NCI-H1930 (cell line): ENCODE results near the gene FBXL13.
"Not testable (repeated sequence)": the region's sequence is repeated elsewhere in the genome, so short reads cannot be mapped to it uniquely, and the experiment has no call there.

Experiments
- DNase-seq, 2 experiments: peaks; one replicate each; lab custom pipeline; 2025; lab: John Stamatoyannopoulos, UW

FBXL13 gene

GRCh38 chr7:103079836-103080235 lies 5.2 kb upstream of the FBXL13 start:
- DNase-seq: no peak

- DNase-seq: not testable (repeated sequence)
These were observed 3.6 kb upstream of the FBXL13 start for GRCh38 chr7:103078226-103078625.

DNA sequence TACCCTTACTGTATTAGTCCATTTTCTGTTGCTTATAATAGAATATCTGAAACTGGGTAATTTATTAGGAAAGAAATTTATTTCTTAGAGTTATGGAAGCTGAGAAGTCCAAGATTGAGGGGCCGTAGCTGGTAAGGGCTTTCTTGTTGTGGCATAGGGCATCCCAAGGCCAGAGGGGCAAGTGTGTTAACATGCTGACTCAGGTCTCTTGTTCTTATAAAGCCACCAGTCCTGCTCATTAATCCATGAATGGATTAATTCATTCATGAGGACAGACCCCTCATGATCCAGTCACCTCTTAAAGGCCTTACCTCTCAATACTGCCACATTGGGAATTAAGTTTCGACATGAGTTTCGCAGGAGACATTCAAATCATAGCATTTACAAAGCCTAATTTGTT lies 2.7 kb upstream of the FBXL13 start:
- DNase-seq: no peak

DNA sequence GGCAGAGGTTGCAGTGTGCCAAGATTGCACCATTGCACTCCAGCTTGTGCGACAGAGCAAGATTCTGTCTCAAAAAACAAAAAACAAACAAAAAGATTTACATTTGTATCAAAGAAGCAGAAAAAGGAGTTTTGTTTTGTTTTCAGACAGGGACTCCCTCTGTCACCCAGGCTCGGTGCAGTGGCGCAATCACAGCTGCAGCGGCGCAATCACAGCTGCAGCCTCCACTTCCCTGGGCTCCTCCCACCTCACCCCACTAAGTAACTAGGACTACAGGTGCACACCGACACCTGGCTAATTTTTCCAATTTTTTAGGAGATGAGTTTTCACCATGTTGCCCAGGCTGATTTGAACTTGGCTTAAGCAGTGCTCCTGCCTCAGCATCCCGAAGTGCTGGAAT lies 2.2 kb upstream of the FBXL13 start:
- no peak for DNase-seq

DNA sequence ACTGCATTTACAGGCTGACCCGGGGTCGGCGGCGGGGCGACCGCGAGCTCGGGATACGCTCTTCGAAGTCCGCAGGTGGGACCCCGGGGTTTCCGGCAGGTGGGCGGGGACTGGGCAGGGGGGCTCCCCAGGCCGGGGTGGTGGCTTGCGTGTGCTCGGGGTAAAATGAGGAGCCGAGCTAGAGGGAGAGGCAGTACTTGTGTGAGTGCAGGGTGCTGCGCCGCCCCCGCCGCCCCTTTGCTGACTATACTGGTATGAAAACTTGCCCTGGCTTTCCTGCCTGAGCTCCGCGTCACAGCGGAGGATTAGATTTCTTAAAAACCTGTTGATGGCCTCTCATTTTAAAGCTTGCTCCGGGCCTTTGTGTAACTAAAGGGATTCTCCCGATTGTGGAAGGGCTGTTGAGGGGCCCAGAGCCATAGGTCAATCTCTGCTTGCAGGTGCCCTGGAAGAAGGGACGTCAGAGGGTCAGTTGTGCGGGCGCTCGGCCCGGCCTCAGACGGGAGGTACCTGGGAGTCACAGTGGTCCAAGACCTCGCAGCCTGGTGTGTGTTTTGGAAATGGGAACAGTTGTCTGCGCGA lies 832 bp upstream of the FBXL13 start:
- DNase-seq: peak; percentile 43 to 45

DNA sequence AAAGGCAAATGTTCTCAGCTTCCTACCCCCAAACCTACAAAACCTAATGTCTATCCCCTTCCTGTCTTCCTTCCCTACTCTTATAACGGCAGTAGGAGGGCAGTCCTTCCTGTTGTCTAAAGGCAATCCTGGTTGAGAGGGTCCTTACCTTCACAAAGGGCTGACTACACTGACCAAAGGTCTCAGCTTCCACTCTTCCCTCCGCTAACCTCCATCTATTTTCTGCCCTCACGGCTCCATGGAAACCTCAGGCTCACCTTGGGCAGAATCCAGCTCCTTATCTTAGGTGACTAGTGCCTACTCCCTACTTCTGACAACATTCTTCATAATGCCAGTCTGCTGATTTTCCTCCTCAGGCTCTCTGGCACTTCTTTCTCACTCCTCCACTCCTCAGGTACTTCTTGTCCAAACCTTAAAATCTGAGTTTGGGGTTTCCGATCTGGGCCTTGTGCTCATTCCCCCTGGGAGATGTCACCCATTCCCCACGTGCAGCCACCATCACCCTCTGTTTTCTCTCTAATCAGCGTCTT lies 542 bp downstream of the FBXL13 start:
- no peak for DNase-seq

DNA sequence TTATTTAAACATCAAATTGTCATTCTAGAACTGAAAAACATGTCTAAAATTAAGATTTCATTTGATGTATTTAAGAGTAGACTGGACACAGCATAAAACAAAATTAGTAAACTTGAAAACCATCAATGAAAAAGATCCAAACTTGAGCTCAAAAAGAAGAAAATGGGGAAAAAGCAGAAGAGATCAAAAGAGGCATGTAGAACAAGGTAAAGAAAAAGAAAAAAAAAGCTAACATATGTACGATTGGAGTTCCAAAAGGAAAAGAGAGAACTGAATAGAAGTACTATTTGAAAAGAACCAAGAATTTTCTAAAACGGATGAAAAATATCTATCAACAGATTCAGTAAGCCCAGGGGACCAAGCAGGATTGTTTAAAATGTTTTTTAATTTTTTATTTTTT lies 3.6 kb downstream of the FBXL13 start:
- no peak for DNase-seq

DNA sequence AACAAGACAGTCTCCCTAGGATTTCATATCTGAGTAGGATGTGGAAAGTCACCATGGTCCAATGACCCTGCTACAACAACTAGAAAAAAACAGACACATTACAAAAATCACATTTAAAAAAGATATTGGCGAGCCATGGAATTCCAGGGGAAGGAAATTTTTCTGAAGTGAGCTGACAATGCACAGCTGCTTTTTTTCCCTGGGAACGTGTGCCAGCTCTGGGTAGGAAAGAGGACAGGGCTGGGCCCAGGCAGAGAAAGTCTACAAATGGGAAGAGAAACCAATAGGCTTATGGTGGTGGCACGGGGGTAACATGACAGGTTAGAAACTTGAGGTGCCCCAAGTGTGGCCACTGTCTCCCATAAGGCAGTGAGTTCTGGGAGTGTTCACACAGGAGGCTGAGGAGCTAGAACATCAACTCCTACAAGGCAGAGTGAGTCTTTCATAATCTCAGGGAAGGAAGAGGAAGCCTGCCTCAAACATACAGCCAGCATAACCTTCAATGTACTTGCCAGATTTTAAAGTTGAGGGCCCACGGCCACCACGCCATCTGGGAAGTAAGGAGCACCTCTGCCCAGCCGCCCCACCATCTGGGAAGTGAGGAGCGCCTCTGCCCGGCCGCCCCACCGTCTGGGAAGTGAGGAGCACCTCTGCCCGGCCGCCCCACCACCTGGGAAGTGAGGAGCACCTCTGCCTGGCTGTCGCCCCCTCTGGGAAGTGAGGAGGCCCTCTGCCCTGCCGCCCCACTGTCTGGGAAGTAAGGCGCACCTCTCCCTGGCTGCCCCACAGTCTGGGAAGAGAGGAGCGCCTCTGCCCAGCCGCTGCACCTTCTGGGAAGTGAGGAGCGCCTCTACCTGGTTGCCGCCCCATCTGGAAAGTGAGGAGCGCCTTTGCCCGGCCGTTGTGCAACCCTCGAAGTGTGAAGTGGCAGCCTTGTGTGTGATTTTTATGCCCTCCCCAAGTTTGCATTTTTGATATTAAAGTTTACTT lies 5.9 kb downstream of the FBXL13 start:
- DNase-seq: no peak

- peak; percentile 34 to 67 for DNase-seq
These were observed 8.9 kb downstream of the FBXL13 start for GRCh38 chr7:103065667-103066066.

- DNase-seq: no peak
These were observed 10.7 kb downstream of the FBXL13 start for GRCh38 chr7:103063895-103064294.

GRCh38 chr7:103059471-103059870 lies 15.1 kb downstream of the FBXL13 start:
- no peak for DNase-seq

DNA sequence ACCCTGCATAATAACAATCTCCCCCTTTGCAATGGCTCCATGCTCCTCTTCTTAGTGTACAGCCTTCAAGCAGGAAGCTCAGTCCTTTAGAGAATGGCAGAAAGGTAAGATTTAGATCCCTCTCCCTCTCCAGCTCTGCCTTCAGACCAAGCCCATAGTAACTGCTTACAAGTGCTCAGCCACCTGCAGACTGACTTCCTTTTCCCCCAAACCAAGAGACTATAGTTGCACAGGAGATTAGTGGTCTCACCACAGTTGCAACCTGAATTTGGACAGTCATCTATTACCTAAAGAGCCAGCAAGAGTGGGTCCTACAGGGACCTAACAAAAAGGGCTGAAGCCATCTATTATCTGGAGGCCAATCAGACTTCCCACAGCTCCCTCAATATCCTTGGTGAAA lies 16.5 kb downstream of the FBXL13 start:
- no peak for DNase-seq

GRCh38 chr7:103056006-103056405 lies 18.6 kb downstream of the FBXL13 start:
- not testable (repeated sequence) for DNase-seq

- DNase-seq: no peak
These were observed 23.1 kb downstream of the FBXL13 start for GRCh38 chr7:103051519-103051918.

DNA sequence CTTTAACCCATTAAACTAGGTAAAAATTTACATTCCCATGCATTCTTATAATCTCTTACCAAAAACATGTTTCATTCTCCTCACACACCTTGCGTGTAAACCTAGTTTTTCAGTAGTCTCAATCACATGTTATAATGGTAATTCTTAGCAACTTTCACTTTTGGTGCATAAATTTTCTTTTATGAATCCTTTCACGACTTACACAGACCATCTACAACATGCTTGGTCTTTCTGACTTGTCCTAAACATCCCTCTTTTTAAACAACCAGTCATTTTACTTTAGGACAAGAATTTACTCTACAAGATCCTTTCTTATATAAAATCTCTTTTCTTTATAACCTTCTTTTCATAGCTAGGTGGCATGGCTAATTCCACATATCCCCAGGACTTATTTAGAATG lies 25.8 kb downstream of the FBXL13 start:
- DNase-seq: peak in 1 of 2 experiments; percentile 29

DNA sequence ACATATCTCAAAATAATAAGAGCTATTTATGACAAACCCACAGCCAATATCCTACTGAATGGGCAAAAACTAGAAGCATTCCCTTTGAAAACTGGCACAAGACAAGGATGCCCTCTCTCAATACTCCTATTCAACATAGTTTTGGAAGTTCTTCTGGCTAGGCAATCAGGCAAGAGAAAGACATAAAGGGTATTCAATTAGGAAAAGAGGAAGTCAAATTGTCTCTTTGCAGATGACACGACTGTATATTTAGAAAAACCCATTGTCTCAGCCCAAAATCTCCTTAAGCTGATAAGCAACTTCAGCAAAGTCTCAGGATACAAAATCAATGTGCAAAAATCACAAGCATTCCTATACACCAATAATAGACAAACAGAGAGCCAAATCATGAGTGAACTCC lies 32.8 kb downstream of the FBXL13 start:
- not testable (repeated sequence) for DNase-seq

DNA sequence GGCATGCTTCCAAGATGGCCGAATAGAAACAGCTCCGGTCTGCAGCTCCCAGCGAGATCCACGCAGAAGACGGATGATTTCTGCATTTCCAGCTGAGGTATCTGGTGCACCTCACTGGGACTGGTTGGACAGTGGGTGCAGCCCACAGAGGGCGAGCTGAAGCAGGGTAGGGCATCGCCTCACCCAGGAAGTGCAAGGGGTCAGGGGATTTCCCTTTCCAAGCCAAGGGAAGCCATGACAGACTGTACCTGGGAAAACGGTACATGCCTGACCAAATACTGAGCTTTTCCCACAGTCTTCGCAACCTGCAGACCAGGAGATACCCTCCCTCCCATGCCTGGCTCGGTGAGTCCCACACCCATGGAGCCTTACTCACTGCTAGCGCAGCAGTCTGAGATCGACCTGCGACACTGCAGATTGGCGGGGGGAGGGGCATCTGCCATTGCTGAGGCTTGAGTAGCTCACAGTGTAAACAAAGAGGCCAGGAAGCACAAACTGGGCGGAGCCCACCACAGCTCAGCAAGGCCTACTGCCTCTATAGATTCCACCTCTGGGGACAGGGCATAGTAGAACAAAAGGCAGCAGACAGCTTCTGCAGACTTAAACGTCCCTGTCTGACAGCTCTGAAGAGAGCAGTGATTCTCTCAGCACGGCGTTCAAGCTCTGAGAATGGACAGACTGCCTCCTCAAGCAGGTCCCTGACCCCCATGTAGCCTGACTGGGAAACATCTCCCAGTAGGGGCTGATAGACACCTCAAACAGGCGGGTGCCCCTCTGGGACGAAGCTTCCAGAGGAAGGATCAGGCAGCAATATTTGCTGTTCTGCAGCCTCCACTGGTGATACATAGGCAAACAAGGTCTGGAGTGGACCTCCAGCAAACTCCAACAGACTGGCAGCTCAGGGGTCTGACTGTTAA lies 36.5 kb downstream of the FBXL13 start:
- not testable (repeated sequence) for DNase-seq

- DNase-seq: no peak
These were observed 37.1 kb downstream of the FBXL13 start for GRCh38 chr7:103037476-103037822.

DNA sequence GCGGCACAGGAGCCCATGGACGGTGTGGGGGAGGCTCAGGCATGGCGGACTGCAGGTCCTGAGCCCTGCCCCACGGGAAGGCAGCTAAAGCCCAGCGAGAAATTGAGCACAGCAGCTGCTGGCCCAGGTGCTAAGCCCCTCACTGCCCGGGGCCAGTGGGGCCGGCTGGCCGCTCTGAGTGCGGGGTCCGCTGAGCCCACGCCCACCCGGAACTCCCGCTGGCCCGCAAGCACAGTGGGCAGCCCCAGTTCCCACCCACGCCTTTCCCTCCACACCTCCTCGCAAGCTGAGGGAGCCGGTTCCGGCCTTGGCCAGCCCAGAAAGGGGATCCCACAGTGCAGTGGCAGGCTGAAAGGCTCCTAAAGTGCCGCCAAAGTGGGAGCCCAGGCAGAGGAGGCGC lies 40.3 kb downstream of the FBXL13 start:
- DNase-seq: not testable (repeated sequence)

- DNase-seq: no peak
These were observed 42.8 kb downstream of the FBXL13 start for GRCh38 chr7:103031781-103032180.

DNA sequence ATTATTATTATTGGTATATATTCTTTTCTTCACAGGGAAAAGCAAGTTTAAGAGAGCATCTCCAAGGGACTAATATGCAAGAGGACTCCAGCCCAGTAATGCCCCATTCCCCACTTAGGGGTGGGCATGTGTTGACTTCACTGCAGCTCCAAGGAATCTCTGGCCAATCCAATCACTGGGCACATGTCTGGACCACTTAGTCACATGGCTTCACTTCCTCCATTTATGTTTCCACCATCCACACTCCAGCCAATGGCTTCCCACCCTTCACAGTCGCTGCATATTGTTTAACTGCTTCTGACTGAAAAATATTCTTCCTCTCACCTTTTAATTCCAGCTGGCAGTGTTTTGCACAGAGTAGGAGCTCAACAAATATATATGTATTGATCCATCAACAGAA lies 43.6 kb downstream of the FBXL13 start:
- no peak for DNase-seq

DNA sequence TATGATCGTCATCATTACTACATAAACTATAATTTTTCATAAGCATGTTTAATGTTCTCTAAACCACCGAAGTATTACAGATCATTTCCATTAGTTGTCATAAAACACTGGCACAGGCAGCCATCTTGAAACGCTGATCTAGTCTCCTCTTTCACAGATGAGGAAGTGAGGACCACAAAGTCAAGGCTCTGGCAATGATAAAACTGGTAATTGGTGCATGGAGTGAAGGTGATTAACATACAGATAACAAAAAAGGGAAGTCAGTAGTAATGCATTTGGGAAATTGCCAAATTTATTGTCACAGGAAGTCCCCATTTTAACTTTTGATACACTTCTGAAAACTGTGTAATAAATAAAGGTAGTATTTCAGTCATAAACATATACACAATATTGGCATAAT lies 49.3 kb downstream of the FBXL13 start:
- no peak for DNase-seq
